Colonic mucosa (tissue), 4 donors: ENCODE results near the gene MAGI2. TPM values are rescaled to one million over a fixed set of nuclear protein-coding genes. Genes with fewer than 3 reads are reported as not detected.
"Not testable (repeated sequence)": the region's sequence is repeated elsewhere in the genome, so short reads cannot be mapped to it uniquely, and the experiment has no call there.

Source experiments
- DNase-seq: peaks from one replicate; pipeline ENCODE4 v3.0.0-alpha.2; 2020
- H3K27ac ChIP-seq: fragments of 200-600 bp; one replicate; pipeline ENCODE4 v1.8.0; 2021
- H3K27me3 ChIP-seq: fragments of 200-600 bp; one replicate; pipeline ENCODE4 v1.8.0; 2021
- H3K36me3 ChIP-seq: fragments of 200-600 bp; one replicate; pipeline ENCODE4 v1.8.0; 2021
- H3K4me1 ChIP-seq: fragments of 200-600 bp; one replicate; pipeline ENCODE4 v1.8.0; 2021; ENCODE audit warnings: mild to moderate bottlenecking
- H3K4me3 ChIP-seq: fragments of 200-600 bp; one replicate; pipeline ENCODE4 v1.8.0; 2021
- H3K9ac ChIP-seq, 2 donors: one replicate each; pipeline ENCODE4 v1.7.0; 2013; ENCODE audit warnings: control low read depth in 2 of 2, low read depth in 2 of 2, low read length in 2 of 2
- H3K9me3 ChIP-seq: fragments of 200-600 bp; one replicate; pipeline ENCODE4 v1.8.0; 2021
- CTCF ChIP-seq: fragments of 200-600 bp; IDR thresholded peaks from one replicate; pipeline ENCODE4 v1.8.0; 2022; ENCODE audit warnings: antibody characterized with exemption, mild to moderate bottlenecking
- intact Hi-C: fragments of 100-400 bp; cut with DNase I; formaldehyde crosslinking; loops from one replicate; pipeline ENCODE4 v1.14.1; 2022
- total RNA-seq, 2 donors: library from RNA; stranded (reverse); fragmentation: NEBNext Ultra II Directional in 1 of 2; extraction: Animal tissue kit (Norgen Biotek cat#: 25700) in 1 of 2; gene quantifications; one replicate each; pipeline ENCODE4 v1.2.1, GENCODE V29; 2021
- donor health status: healthy.
- donor health status: DM: no; HTN: no; CAD: no.
- donor health status: DM: no; HTN: no; CAD: no.

The MAGI2 gene
- total RNA-seq, 2 donors from 2014 or later = 1.1 to 2.4 TPM

DNA sequence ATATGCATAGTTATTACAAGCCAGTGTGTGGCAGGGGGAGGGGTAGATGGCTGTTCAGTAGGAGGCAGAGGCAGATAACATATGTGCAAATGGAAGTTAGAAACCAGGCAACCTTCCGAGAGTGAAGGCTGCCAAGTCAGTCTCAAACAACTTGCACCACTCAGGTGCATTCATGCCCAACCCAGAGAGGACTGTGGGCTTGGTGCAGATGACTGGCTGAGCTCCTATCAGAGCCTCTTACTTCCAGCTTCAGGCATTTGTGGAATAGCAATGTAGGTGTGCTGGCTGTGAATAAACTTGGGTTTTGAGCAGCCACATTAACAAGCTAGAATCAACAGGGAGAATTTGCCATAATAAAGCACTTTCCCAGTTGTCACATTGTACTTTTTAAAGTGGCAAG, 865.1 kb downstream of the MAGI2 start:
- Histone ChIP-seq H3K27me3 (no peaks in the 10 kb centered on the region), H3K36me3 (no peaks in the 10 kb centered on the region), H3K4me3 (no peak overlapping the region), H3K27ac (no peak overlapping the region), H3K9me3 (no peaks in the 10 kb centered on the region), H3K4me1 (no peaks in the 10 kb centered on the region), H3K9ac (no peak overlapping the region)
- intact Hi-C loops = no loop called here
- no peak for DNase-seq
- TF ChIP-seq CTCF = no peak

DNA sequence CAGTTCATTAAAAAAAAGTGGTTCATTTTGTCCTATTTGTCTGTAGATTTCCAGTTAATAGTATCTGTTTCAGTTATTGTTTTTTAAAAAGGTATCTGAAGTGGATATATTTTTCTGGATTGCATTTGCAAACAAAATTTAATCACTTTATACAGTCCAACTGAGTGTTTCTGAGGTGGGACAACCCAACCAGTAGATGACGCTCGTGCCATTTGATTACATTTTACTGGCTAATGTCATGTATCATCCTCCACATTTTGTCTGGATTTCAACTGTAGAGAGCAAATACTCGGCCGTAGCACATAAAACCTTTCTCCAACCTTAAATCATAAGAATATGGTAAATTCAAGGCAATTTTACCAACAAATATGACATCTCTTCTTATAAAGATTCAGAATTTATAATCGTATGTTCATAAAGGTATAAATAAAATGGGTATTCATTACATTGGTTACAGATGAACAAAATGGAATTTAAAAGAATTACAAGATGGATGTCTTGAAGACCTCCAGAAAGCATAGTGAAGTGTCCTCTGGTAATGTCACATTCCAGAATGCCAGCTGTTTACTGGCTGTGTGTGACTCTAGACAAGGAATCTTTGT, 865.9 kb downstream of the MAGI2 start:
- DNase-seq = no peak
- H3K4me1 ChIP-seq = no peaks in the 10 kb centered on the region
- H3K9me3 ChIP-seq = no peaks in the 10 kb centered on the region
- no peak overlapping the region for H3K9ac ChIP-seq
- H3K36me3 ChIP-seq = no peaks in the 10 kb centered on the region
- no peak overlapping the region for H3K27ac ChIP-seq
- no peaks in the 10 kb centered on the region for H3K27me3 ChIP-seq
- intact Hi-C loops = no loop called here
- TF ChIP-seq CTCF = no peak
- H3K4me3 ChIP-seq = no peak overlapping the region

DNA sequence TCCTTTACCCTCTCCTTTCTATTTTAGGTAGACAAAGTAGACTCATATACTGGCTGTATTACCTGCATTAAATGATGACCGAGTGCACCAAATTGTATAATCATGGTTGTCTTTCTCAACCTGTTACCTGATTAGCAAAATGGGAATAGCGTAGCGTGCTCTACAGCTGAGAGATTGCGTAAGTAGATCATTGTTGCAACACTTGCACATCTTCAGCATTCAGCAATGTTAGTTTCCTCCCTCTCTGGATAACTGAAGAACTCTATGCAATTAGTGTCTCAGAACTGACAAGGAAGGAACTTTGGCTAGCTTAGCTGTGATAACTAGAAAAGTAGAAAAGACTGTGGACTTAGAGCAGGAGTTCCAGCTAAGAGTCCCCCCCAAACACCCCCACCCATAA, 867.5 kb downstream of the MAGI2 start:
- no peak for TF ChIP-seq CTCF
- Histone ChIP-seq H3K36me3 (no peaks in the 10 kb centered on the region), H3K4me3 (no peak overlapping the region), H3K27ac (no peak overlapping the region), H3K9ac (no peak overlapping the region), H3K9me3 (no peaks in the 10 kb centered on the region), H3K27me3 (no peaks in the 10 kb centered on the region), H3K4me1 (no peaks in the 10 kb centered on the region)
- intact Hi-C loops = no loop called here
- no peak for DNase-seq

- TF ChIP-seq CTCF = no peak
- Histone ChIP-seq H3K9ac (no peak overlapping the region), H3K9me3 (no peaks in the 10 kb centered on the region), H3K36me3 (no peaks in the 10 kb centered on the region), H3K4me1 (no peaks in the 10 kb centered on the region), H3K4me3 (no peak overlapping the region), H3K27ac (no peak overlapping the region), H3K27me3 (no peaks in the 10 kb centered on the region)
- no peak for DNase-seq
- intact Hi-C loops = no loop called here
Measured at GRCh38 chr7:78578686-78579085, 874.8 kb downstream of the MAGI2 start.

DNA sequence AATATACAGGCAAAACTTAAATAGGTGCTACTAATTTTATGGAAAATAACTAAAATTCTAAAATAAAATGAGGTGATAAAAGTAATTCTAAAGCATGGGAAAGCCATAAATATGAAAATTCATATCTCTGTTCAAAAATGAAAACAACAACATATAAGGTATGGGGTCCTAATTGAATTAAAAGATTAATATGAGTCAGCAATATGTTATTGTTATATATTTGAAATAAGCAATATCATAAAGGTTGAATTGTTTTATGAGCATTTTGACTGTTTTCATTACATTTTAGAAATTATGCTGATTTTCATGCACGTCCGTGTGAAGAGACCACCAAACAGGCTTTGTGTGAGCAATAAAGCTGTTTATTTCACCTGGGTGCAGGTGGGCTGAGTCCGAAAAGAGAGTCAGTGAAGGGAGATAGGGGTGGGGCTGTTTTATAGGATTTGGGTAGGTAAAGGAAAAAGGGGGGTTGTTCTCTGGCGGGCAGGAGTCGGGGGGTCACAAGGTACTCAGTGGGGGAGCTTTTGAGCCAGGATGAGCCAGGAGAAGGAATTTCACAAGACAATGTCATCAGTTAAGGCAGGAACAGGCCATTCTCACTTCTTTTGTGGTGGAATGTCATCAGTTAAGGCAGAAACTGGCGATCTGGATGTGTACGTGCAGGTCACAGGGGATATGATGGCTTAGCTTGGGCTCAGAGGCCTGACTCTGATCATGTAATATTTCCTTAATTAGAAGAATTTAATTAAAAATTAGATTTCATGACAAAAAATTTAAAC, 876.1 kb downstream of the MAGI2 start:
- intact Hi-C loops, H3K36me3 ChIP-seq, H3K27ac ChIP-seq: not testable (repeated sequence)

GRCh38 chr7:78576236-78576635, 877.2 kb downstream of the MAGI2 start:
- H3K4me1 ChIP-seq = no peaks in the 10 kb centered on the region
- H3K9me3 ChIP-seq = no peaks in the 10 kb centered on the region
- no peak overlapping the region for H3K4me3 ChIP-seq
- DNase-seq = no peak
- no peaks in the 10 kb centered on the region for H3K27me3 ChIP-seq
- no peak for TF ChIP-seq CTCF
- H3K36me3 ChIP-seq = no peaks in the 10 kb centered on the region
- H3K9ac ChIP-seq = no peak overlapping the region
- no peak overlapping the region for H3K27ac ChIP-seq
- intact Hi-C loops = no loop called here

More for the DNA sequence above, 876.1 kb downstream of the MAGI2 start:
- not testable (repeated sequence) for DNase-seq, H3K4me3 ChIP-seq, H3K9me3 ChIP-seq, H3K9ac ChIP-seq, H3K27me3 ChIP-seq, H3K4me1 ChIP-seq
